ENCODE data around the gene ATAD2B. TPM values are rescaled to one million over a fixed set of nuclear protein-coding genes. Genes with fewer than 3 reads are reported as not detected.
"Not testable (repeated sequence)": the region's sequence is repeated elsewhere in the genome, so short reads cannot be mapped to it uniquely, and the experiment has no call there.

Gene ATAD2B
- total RNA-seq, 1 donor from 2014 or later, result 46.8 TPM

GRCh38 chr2:23745068-23745725, 181.7 kb downstream of the ATAD2B start:
- no peak for DNase-seq

- not testable (repeated sequence) for DNase-seq
These were observed 190.1 kb downstream of the ATAD2B start for GRCh38 chr2:23736783-23737182.

- no peak for DNase-seq
These were observed 192.5 kb downstream of the ATAD2B start for GRCh38 chr2:23734416-23734815.

- DNase-seq, result not testable (repeated sequence)
These were observed 203.9 kb downstream of the ATAD2B start for GRCh38 chr2:23723029-23723428.

- no peak for DNase-seq
These were observed 204.7 kb downstream of the ATAD2B start for GRCh38 chr2:23722255-23722654.

- DNase-seq, result no peak
These were observed 205.5 kb downstream of the ATAD2B start for GRCh38 chr2:23721454-23721826.

- DNase-seq, result no peak
These were observed 206.0 kb downstream of the ATAD2B start for GRCh38 chr2:23720705-23721453.

- DNase-seq, result no peak
These were observed 207.2 kb downstream of the ATAD2B start for GRCh38 chr2:23719716-23720115.

GRCh38 chr2:23718931-23719700, 207.8 kb downstream of the ATAD2B start:
- DNase-seq, result peak; percentile 50

GRCh38 chr2:23713351-23713750, 213.6 kb downstream of the ATAD2B start:
- DNase-seq, result no peak

- no peak for DNase-seq
These were observed 214.2 kb downstream of the ATAD2B start for GRCh38 chr2:23712756-23713151.

- DNase-seq, result no peak
These were observed 214.8 kb downstream of the ATAD2B start for GRCh38 chr2:23711979-23712755.

GRCh38 chr2:23709311-23709710, 217.6 kb downstream of the ATAD2B start:
- no peak for DNase-seq

- DNase-seq, result no peak
These were observed 218.2 kb downstream of the ATAD2B start for GRCh38 chr2:23708771-23709170.

GRCh38 chr2:23707096-23707495, 219.8 kb downstream of the ATAD2B start:
- DNase-seq, result no peak

- DNase-seq, result no peak
These were observed 220.3 kb downstream of the ATAD2B start for GRCh38 chr2:23706613-23707078.

- DNase-seq, result no peak
These were observed 220.9 kb downstream of the ATAD2B start for GRCh38 chr2:23705771-23706612.

GRCh38 chr2:23703583-23704385, 223.1 kb downstream of the ATAD2B start:
- DNase-seq, result no peak

GRCh38 chr2:23703037-23703582, 223.8 kb downstream of the ATAD2B start:
- DNase-seq, result no peak

- DNase-seq, result no peak
These were observed 226.3 kb downstream of the ATAD2B start for GRCh38 chr2:23700627-23701026.

Measured in skin of body (tissue), 2 donors.